Measurements from ENCODE around the gene GPC6.

- TF ChIP-seq CTCF (conservative IDR thresholded peaks at IDR 0.05) (no peak), ZFX (IDR thresholded peaks at IDR 0.05) (no peak)
These were observed 1042.1 kb downstream of the GPC6 start for GRCh38 chr13:94268661-94269060.
